WTC11 (cell line): ENCODE results near the gene LRIG3. TPM values are rescaled to one million over a fixed set of nuclear protein-coding genes. Genes with fewer than 3 reads are reported as not detected.

ENCODE experiments used
- ATAC-seq: fragments of 200-7000 bp; cut with Tn5 transposase; 2 replicates; pipeline ENCODE4 v1.10.0; 2021; ENCODE audit warnings: mild to moderate bottlenecking, moderate library complexity
- CTCF ChIA-PET: fragments of 300-600 bp; sonication (Branson Sonifier 250); formaldehyde crosslinking; loops from one replicate; lab custom pipeline; 2021; ENCODE audit warnings: antibody characterized with exemption; lab: Charles Lee
- POLR2A ChIA-PET: fragments of 350-600 bp; sonication (Branson Sonifier 250); formaldehyde crosslinking; loops from one replicate; lab custom pipeline; 2021; ENCODE audit warnings: antibody characterized with exemption; lab: Charles Lee
- DNase-seq: peaks from one replicate; pipeline ENCODE4 v3.0.0; 2021; ENCODE audit warnings: low spot score
- H3K27ac Mint-ChIP-seq: 2 replicates; pipeline ENCODE4 v1.8.0; 2021; ENCODE audit warnings: mixed read lengths
- H3K27me3 Mint-ChIP-seq: 2 replicates; pipeline ENCODE4 v1.8.0; 2021; ENCODE audit warnings: low read depth, mild to moderate bottlenecking, moderate library complexity, mixed read lengths
- H3K36me3 Mint-ChIP-seq: 2 replicates; pipeline ENCODE4 v1.8.0; 2021; ENCODE audit warnings: mixed read lengths
- H3K4me1 Mint-ChIP-seq: 2 replicates; pipeline ENCODE4 v1.8.0; 2022; ENCODE audit warnings: mixed read lengths
- H3K4me3 Mint-ChIP-seq: 2 replicates; pipeline ENCODE4 v1.8.0; 2021; ENCODE audit warnings: mild to moderate bottlenecking, moderate library complexity, mixed read lengths
- H3K9me3 Mint-ChIP-seq: 2 replicates; pipeline ENCODE4 v1.8.0; 2021; ENCODE audit warnings: mixed read lengths
- AFF4 ChIP-seq: sonication (generic); formaldehyde crosslinking; IDR thresholded peaks from 2 replicates; pipeline ENCODE4 v1.8.1; 2023; ENCODE audit warnings: mild to moderate bottlenecking, missing genetic modification reagents, borderline replicate concordance
- ATF2 ChIP-seq: sonication (generic); formaldehyde crosslinking; IDR thresholded peaks from 2 replicates; pipeline ENCODE4 v1.8.1; 2022; ENCODE audit warnings: low read depth, missing genetic modification reagents, borderline replicate concordance
- E2F4 ChIP-seq: sonication (generic); formaldehyde crosslinking; IDR thresholded peaks from 2 replicates; pipeline ENCODE4 v1.8.1; 2022; ENCODE audit warnings: low read depth, mild to moderate bottlenecking, moderate library complexity, missing genetic modification reagents, borderline replicate concordance
- EMX1 ChIP-seq: fragments of 250-450 bp; sonication (Bioruptor Pico); IDR thresholded peaks from 2 replicates; pipeline ENCODE4 v1.8.0; 2021; ENCODE audit warnings: mild to moderate bottlenecking
- ETV6 ChIP-seq: sonication (generic); formaldehyde crosslinking; IDR thresholded peaks from 2 replicates; pipeline ENCODE4 v1.8.1; 2022; ENCODE audit warnings: mild to moderate bottlenecking, missing genetic modification reagents
- GRHL2 ChIP-seq: fragments of 250-450 bp; sonication (Bioruptor Pico); IDR thresholded peaks from 2 replicates; pipeline ENCODE4 v1.8.0; 2022; ENCODE audit warnings: mild to moderate bottlenecking, moderate library complexity; ENCODE audit not compliant: insufficient replicate concordance, severe bottlenecking
- HMGXB4 ChIP-seq: sonication (generic); formaldehyde crosslinking; IDR thresholded peaks from 2 replicates; pipeline ENCODE4 v1.8.1; 2023; ENCODE audit warnings: mild to moderate bottlenecking, moderate library complexity, missing genetic modification reagents
- NFATC4 ChIP-seq: fragments of 250-450 bp; sonication (Bioruptor Pico); IDR thresholded peaks from 2 replicates; pipeline ENCODE4 v1.9.0; 2021; ENCODE audit warnings: mild to moderate bottlenecking
- NFYB ChIP-seq: sonication (generic); formaldehyde crosslinking; conservative IDR thresholded peaks from 2 replicates; pipeline ENCODE4 v1.8.0; 2022; ENCODE audit warnings: low read depth, missing genetic modification reagents
- PRRX2 ChIP-seq: fragments of 250-450 bp; sonication (Bioruptor Pico); IDR thresholded peaks from 2 replicates; pipeline ENCODE4 v1.8.0; 2021; ENCODE audit warnings: mild to moderate bottlenecking
- ZNF138 ChIP-seq: sonication (generic); formaldehyde crosslinking; conservative IDR thresholded peaks from 2 replicates; pipeline ENCODE4 v1.8.1; 2022; ENCODE audit warnings: mild to moderate bottlenecking, moderate library complexity, missing genetic modification reagents
- ZNF232 ChIP-seq: sonication (generic); formaldehyde crosslinking; IDR thresholded peaks from 2 replicates; pipeline ENCODE4 v1.8.0; 2022; ENCODE audit warnings: mild to moderate bottlenecking, missing genetic modification reagents
- ZNF263 ChIP-seq: sonication (generic); formaldehyde crosslinking; IDR thresholded peaks from 2 replicates; pipeline ENCODE4 v1.8.1; 2022; ENCODE audit warnings: low read depth, mild to moderate bottlenecking, moderate library complexity, missing genetic modification reagents
- total RNA-seq: library from RNA; stranded (reverse); gene quantifications from 3 replicates; pipeline ENCODE4 v1.2.3, GENCODE V29; 2021

Gene LRIG3
- total RNA-seq, 1 experiment from 2014 or later = 13.0 TPM

DNA sequence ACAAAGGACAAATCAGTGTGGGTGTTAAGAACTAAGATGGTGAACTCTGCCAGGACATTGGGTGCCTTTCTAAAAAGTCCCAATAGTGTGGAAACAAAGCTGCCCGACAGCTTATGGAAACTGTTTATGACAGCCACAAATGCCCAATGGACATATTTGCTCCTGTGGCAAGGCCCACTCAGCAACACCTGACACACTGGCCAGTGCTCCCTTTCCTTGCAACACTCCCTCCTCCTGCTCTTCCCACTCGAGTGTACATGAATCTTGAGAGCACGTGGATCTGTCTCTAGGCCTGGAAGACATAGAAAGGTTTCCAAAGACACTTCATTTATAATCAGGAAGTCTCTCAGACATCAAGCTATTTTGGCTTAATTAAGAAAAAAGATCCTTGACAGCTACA is 14.2 kb upstream of the LRIG3 start:
- CTCF ChIA-PET = no interaction called here
- peaks cover 7% of the 10 kb centered on the region for H3K9me3 Mint-ChIP-seq
- TF ChIP-seq PRRX2 (no peak), ZNF232 (CRISPR knock-in tag) (no peak), AFF4 (CRISPR knock-in tag) (no peak), NFYB (CRISPR knock-in tag) (no peak), HMGXB4 (CRISPR knock-in tag) (no peak), ATF2 (no peak)
- TF ChIP-seq, all 79 proteins: peak for 0
- Mint-ChIP-seq H3K27me3 (no peaks in the 10 kb centered on the region), H3K27ac (no peak overlapping the region; the same call in 1 of the 2 replicates), H3K4me3 (no peak overlapping the region), H3K36me3 (no peaks in the 10 kb centered on the region), H3K4me1 (peaks cover 4% of the 10 kb centered on the region)
- POLR2A ChIA-PET = no interaction called here
- ATAC-seq = no peak
- DNase-seq = no peak

- no peak overlapping the region for H3K4me3 Mint-ChIP-seq
- DNase-seq = no peak
- no peaks in the 10 kb centered on the region for H3K27me3 Mint-ChIP-seq
- H3K4me1 Mint-ChIP-seq = peaks cover 4% of the 10 kb centered on the region
- peaks cover 7% of the 10 kb centered on the region for H3K9me3 Mint-ChIP-seq
- TF ChIP-seq EMX1 (CRISPR knock-in tag) = no peak
- no peak for TF ChIP-seq E2F4 (CRISPR knock-in tag)
- no peak for TF ChIP-seq ZNF263 (CRISPR knock-in tag)
- no peak for TF ChIP-seq GRHL2
- no peak for TF ChIP-seq NFATC4
- no peak for TF ChIP-seq ZNF138 (CRISPR knock-in tag)
- no peak for TF ChIP-seq ETV6
- POLR2A ChIA-PET = interaction anchor here (0.6 kb wide), 2 partner anchors 342 to 487 kb away, joined by 3 to 4 read pairs; no protein-coding TSS in a partner anchor
- peak; percentile 56; the same call in 1 of the 2 replicates for ATAC-seq
- H3K36me3 Mint-ChIP-seq = no peaks in the 10 kb centered on the region
- CTCF ChIA-PET = interaction anchor here (1.0 to 2.4 kb wide), 5 partner anchors 13 to 392 kb away, joined by 3 to 8 read pairs (median 4); partner anchors contain the start of gene LRIG3
- H3K27ac Mint-ChIP-seq = no peak overlapping the region
Measured at GRCh38 chr12:58932806-58933681, 12.7 kb upstream of the LRIG3 start.
